GM19099 (cell line): ENCODE results near the gene ADAMTSL5.

Experiments used
- POLR2A ChIP-seq: IDR thresholded peaks from 3 replicates; pipeline ENCODE4 v1.6.1; 2011; ENCODE audit warnings: low read depth; ENCODE audit not compliant: insufficient read length; ENCODE audit errors: extremely low read depth

Gene ADAMTSL5

DNA sequence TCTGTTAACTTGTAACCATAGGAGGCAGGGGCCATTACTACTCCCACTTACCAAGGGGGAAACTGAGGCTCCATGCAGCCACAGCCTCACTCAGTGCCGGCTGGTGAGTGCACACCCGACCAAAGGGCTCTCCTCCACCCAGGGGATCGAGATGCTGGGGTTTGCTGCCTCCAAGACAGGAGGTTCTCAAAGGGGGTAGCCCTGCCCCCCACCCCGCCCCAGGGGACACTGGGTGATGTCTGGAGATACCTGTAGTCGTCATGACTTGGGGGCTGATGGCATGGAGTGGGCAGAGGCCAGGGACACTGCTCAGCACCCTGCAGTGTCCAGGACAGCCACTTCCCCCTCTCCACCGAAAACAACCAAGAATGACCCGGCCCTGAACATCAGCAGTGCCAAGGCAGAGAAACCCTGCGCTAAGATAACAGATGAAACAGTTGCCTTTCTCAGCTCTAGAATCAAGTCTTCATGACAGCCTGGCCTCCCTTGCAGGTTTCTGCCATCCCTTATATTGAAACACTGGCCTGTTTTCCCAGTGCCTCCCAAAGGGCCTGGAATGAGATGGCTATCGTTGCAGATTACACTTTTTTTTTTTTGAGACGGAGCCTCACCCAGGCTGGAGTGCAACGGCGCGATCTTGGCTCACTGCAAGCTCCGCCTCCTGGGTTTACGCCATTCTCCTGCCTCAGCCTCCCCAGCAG, 18.6 kb downstream of the ADAMTSL5 start:
- TF ChIP-seq POLR2A = no peak

DNA sequence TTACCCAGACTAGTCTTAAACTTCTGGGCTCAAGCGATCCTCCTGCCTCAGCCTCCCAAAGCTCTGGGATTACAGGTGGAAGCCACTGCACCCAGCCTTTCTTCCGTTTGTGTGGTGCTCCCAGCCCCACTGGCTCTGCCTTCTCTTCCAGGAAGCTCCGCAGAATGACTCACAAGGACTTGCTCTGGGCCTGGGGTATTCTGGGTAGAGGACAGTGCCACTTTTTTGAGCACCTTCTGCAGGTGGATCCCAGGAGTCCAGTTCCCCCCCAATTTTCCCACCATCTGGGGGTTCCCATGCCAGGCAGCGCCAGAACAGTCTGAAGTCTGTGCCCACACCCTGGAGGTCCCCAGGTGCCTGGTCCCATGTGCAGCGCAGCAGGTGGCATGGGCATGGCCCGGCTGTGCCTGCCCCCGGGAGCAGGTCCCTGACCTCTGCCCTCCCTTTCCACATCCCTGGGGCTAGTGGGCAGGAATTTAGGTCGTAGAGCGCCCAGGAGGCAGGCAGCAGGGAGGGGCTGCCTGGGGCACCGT, 20.3 kb downstream of the ADAMTSL5 start:
- no peak for TF ChIP-seq POLR2A

- TF ChIP-seq POLR2A = no peak
Observed at GRCh38 chr19:1491849-1492170, 21.0 kb downstream of the ADAMTSL5 start.

DNA sequence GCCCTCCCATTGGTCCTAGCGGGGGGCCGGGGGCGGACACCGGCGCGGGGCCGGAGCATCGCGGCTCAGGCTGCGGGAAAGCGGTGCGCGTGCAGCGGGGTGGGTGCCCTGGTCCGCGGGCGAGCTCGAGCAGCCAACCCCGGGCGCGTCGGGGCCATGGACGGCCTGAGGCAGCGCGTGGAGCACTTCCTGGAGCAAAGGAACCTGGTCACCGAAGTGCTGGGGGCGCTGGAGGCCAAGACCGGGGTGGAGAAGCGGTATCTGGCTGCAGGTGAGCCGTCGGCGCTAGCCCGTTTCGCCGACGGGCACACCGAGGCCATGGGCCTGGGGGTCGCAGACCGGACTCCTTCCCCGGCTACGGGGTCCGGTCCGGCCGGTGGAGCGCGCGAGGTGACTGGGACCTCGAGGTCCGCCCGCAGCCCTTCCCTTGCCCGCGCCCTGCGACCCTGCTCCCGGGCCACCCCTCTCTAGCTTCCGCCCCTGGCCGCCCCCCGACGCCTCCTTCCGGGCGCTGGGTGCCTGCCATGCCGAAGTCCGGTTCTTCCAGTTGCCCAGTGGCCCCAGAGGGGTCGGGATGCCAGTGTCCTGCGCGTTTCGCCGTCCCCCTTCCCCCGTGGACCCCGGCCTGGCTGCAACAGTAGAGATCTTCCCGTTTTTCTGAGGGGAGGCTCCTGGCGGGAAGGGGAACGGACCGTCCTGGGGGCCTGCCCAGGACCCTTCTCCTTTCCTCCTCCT, 21.5 kb downstream of the ADAMTSL5 start, which contains the start of gene REEP6:
TSS of gene REEP6 (plus strand) at position 68 of the 735 bp plus-strand sequence. CDS start at position 157, 89 bp downstream.
- TF ChIP-seq POLR2A = no peak

- TF ChIP-seq POLR2A = no peak
Observed at GRCh38 chr19:1490311-1491113, 22.3 kb downstream of the ADAMTSL5 start, which contains the start of gene PCSK4. Gene PCSK4 (minus strand): TSS chr19:1490350. CDS start chr19:1490346, 4 bp downstream.

GRCh38 chr19:1489463-1490310, 23.1 kb downstream of the ADAMTSL5 start:
- peak; percentile 38 for TF ChIP-seq POLR2A

DNA sequence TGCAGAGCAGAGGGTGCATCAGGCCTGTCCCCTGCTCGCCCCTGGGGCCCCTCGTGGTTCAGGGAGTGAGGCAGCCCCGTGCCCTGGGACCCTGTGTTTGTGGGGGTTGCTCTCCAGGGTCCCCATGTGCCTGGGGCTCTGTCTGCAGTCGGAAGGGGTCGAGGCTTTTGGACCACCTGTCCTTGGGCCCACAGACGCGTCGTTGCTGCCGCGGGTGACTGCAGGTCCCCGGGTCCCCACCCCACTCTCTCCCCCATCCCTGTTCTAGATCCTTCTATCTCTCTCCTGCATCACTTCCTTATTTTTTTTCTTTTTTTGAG, 24.6 kb downstream of the ADAMTSL5 start:
- no peak for TF ChIP-seq POLR2A

DNA sequence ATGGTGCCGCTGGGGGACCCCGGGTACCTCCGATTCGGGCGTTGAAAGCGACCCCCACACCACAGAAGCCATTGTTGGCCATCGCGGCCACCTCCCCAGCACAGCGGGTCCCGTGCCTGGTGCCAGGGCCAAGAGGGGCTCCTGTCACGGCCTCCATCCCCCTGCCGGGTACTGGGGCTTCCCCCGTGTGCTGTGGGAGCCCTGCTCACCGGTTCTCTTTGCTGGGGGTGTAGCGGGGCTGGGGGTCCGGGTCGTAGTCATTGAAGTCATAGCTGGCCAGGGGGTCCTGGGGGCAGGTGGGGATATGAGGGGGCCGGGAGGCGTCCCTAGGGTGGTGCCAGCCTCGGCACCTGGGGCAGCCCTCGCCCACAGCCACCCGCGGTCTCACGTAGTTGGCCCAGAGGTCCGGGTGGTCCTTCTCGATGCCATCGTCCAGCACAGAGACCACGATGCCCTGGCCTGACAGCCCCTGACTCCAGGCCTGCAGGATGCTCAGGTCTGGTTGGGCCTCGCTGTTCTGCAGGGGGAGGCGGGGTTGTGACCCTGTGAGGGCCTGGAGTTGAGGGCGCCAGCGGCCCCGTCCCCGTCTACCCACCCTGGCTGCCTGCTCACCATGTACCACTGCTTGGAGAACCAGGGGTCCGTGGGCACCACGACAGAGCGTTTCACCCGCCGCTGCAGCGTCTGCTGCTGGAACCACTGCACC, 25.1 kb downstream of the ADAMTSL5 start:
- TF ChIP-seq POLR2A = no peak

DNA sequence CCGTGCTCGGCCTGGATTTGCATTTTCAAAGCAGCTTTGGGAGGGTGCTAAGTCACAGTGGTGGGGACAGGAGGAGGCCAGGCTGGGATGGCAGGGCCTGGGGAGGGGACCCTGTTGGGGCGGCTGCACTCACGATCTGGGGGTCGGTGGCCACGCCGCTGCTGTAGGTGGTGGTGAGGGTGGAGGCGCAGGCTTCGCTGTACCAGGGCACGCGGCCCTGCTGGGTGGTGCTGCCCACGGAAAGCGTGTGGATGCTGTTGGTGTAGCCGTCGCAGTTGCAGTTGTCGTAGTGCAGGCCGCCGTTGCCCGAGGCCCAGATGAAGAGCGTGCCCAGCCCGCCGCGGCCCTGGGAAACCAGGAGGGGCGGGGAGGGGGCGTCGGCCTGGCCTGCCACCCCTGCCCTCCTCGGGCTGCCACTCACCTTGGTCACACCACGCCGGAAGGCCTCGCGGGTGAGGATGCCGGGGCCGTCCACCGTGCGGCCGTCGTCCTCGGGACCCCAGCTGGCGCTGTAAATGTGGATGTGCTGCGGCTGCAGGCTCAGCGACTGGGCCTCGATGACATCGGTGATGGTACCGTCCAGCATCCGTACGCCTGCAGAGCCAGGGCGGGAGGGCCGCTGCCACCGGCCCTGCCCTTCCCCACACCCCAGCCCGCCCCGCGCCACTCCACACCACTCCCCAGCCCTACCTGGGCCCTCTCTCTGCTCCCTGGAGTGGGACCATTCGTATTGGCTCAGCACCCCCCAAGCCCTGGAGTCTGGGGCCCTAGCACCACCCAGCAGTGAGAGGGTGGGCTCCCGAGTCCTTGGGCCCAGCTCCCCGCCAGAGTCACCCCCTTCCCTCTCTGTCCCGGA, 25.9 kb downstream of the ADAMTSL5 start:
- no peak for TF ChIP-seq POLR2A

- TF ChIP-seq POLR2A = no peak
Observed at GRCh38 chr19:1483979-1484428, 28.8 kb downstream of the ADAMTSL5 start.

GRCh38 chr19:1483131-1483978, 29.5 kb downstream of the ADAMTSL5 start:
- TF ChIP-seq POLR2A = no peak
